Sigmoid colon (tissue), 7 donors: ENCODE results near the gene VEPH1. TPM values are rescaled to one million over a fixed set of nuclear protein-coding genes. Genes with fewer than 3 reads are reported as not detected.

Source experiments
- DNase-seq: peaks from one replicate; pipeline ENCODE4 v3.0.0-alpha.2; 2019
- H3K27ac ChIP-seq, 4 donors: fragments of 200-600 bp; sonication (generic); one replicate each; pipeline ENCODE4 v1.5.1; 2016 to 2019; ENCODE audit warnings: mild to moderate bottlenecking in 1 of 4
- H3K27me3 ChIP-seq, 3 donors: fragments of 200-600 bp; sonication (generic); one replicate each; pipeline ENCODE4 v1.5.1; 2019; ENCODE audit warnings: mild to moderate bottlenecking in 1 of 3
- H3K36me3 ChIP-seq, 4 donors: fragments of 200-600 bp; sonication (generic); one replicate each; pipeline ENCODE4 v1.5.1; 2016 to 2019
- H3K4me1 ChIP-seq, 4 donors: fragments of 200-600 bp; sonication (generic); one replicate each; pipeline ENCODE4 v1.5.1; 2017 to 2019
- H3K4me3 ChIP-seq, 4 donors: fragments of 200-600 bp; sonication (generic); one replicate each; pipeline ENCODE4 v1.5.1; 2017 to 2019; ENCODE audit warnings: mild to moderate bottlenecking in 2 of 4, moderate library complexity in 1 of 4
- H3K9me3 ChIP-seq, 4 donors: fragments of 200-600 bp in 3 of 4; sonication (generic) in 3 of 4; one replicate each; pipeline versions ENCODE4 v1.5.1 to v1.6.1; 2013 to 2019
- EP300 ChIP-seq, 4 donors: sonication (generic); formaldehyde crosslinking; IDR thresholded peaks; one replicate each; pipeline ENCODE4 v1.6.1; 2017; ENCODE audit warnings: antibody characterized with exemption in 4 of 4
- POLR2A ChIP-seq, 2 donors: fragments of 450-650 bp; IDR thresholded peaks; one replicate each; pipeline ENCODE4 v1.6.1; 2016; ENCODE audit warnings: antibody characterized with exemption in 2 of 2, mild to moderate bottlenecking in 2 of 2, moderate library complexity in 2 of 2
- POLR2AphosphoS5 ChIP-seq, 4 donors: sonication (generic); formaldehyde crosslinking; IDR thresholded peaks; one replicate each; pipeline ENCODE4 v1.6.1; 2017; ENCODE audit warnings: antibody characterized with exemption in 4 of 4
- WGBS, 2 donors: extraction: QIAGEN DNeasy Blood & Tissue Kit; methylation state at CpG; one replicate each; pipeline ENCODE4 v1.1.7; 2013; 5-methylcytosine and 5-hydroxymethylcytosine counted together
- intact Hi-C: fragments of 100-400 bp; cut with DNase I; formaldehyde crosslinking; loops from one replicate; pipeline ENCODE4 v1.15.1; 2023
- polyA plus RNA-seq, 3 donors: library from polyadenylated mRNA; stranded (reverse); fragments of 200-250 nt; gene quantifications; one replicate each; pipeline ENCODE4 v1.2.3, GENCODE V29; 2013
- total RNA-seq, 4 donors: library from RNA; depleted of rRNA; stranded (reverse); fragments of >200 nt; gene quantifications; one replicate each; pipeline ENCODE4 v1.1.0, GENCODE V29; 2016
- TF ChIP-seq, protein P1 (sequence below), 4 experiments: fragments of 450-650 bp in 3 of 4; fragments of 200-600 bp in 1 of 4; IDR thresholded peaks; one replicate each; pipeline ENCODE4 v1.5.1; 2016 to 2019; ENCODE audit warnings: antibody characterized with exemption in 4 of 4, mild to moderate bottlenecking in 3 of 4, moderate library complexity in 2 of 4
- donor health status: healthy with polysubstance abuse.
- donor health status: Bipolar disorder and iron deficiency.
- donor health status: healthy.

The VEPH1 gene
- total and polyA plus RNA-seq, 7 donors, result 0.14 to 1.8 (median 0.87) TPM; not detected in 1

GRCh38 chr3:157526036-157526435, 22.8 kb upstream of the VEPH1 start:
- no peaks in the 10 kb centered on the region for H3K36me3 ChIP-seq
- no peaks in the 10 kb centered on the region for H3K9me3 ChIP-seq
- TF ChIP-seq EP300 (IDR thresholded peaks at IDR 0.05) (no peak), POLR2AphosphoS5 (IDR thresholded peaks at IDR 0.05) (no peak), POLR2A (IDR thresholded peaks at IDR 0.05) (no peak)
- TF ChIP-seq, protein P1, sequence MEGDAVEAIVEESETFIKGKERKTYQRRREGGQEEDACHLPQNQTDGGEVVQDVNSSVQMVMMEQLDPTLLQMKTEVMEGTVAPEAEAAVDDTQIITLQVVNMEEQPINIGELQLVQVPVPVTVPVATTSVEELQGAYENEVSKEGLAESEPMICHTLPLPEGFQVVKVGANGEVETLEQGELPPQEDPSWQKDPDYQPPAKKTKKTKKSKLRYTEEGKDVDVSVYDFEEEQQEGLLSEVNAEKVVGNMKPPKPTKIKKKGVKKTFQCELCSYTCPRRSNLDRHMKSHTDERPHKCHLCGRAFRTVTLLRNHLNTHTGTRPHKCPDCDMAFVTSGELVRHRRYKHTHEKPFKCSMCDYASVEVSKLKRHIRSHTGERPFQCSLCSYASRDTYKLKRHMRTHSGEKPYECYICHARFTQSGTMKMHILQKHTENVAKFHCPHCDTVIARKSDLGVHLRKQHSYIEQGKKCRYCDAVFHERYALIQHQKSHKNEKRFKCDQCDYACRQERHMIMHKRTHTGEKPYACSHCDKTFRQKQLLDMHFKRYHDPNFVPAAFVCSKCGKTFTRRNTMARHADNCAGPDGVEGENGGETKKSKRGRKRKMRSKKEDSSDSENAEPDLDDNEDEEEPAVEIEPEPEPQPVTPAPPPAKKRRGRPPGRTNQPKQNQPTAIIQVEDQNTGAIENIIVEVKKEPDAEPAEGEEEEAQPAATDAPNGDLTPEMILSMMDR (IDR thresholded peaks at IDR 0.05), result no peak
- H3K27me3 ChIP-seq, result no peaks in the 10 kb centered on the region
- no peak overlapping the region for H3K27ac ChIP-seq
- no peaks in the 10 kb centered on the region for H3K4me1 ChIP-seq
- intact Hi-C loops, result no loop called here
- no peak for DNase-seq
- 88 to 89% methylated on average over 2 of the region's 2 CpGs for WGBS, 2 donors
- no peak overlapping the region for H3K4me3 ChIP-seq

- Histone ChIP-seq H3K36me3 (no peaks in the 10 kb centered on the region), H3K27ac (no peak overlapping the region), H3K27me3 (no peaks in the 10 kb centered on the region), H3K4me1 (no peaks in the 10 kb centered on the region), H3K4me3 (no peak overlapping the region), H3K9me3 (no peaks in the 10 kb centered on the region)
- intact Hi-C loops, result no loop called here
- DNase-seq, result no peak
- WGBS, 2 donors, result 97 to 98% methylated on average over 1 of the region's 1 CpG
- TF ChIP-seq, protein P1 (IDR thresholded peaks at IDR 0.05), result no peak
- TF ChIP-seq POLR2A (IDR thresholded peaks at IDR 0.05) (no peak), EP300 (IDR thresholded peaks at IDR 0.05) (no peak), POLR2AphosphoS5 (IDR thresholded peaks at IDR 0.05) (no peak)
These were observed 20.6 kb upstream of the VEPH1 start for GRCh38 chr3:157523814-157524213.

DNA sequence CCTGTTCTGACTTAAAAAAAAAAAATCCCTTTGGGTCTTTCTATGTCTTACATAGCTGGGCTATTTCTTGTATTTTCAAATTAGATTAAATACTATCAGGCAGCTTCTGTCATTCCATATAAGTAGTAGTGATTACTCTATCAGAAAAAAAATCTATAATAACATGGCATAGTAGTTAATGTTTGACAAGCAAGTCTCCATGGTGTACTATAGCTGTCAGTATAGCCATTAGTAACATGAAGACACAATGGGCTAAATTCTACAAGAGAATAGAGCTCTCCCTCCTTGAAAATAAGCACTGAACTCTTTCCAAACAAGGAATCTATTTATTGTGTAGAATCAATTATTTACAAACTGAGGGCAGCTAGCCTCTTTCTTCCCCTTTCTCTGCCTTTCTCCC, 19.4 kb upstream of the VEPH1 start:
- no peak overlapping the region for H3K4me3 ChIP-seq
- intact Hi-C loops, result no loop called here
- H3K27me3 ChIP-seq, result no peaks in the 10 kb centered on the region
- no peaks in the 10 kb centered on the region for H3K36me3 ChIP-seq
- no peak for TF ChIP-seq POLR2A (IDR thresholded peaks at IDR 0.05)
- no peak for TF ChIP-seq POLR2AphosphoS5 (IDR thresholded peaks at IDR 0.05)
- TF ChIP-seq, protein P1 (IDR thresholded peaks at IDR 0.05), result no peak
- TF ChIP-seq EP300 (IDR thresholded peaks at IDR 0.05), result no peak
- H3K4me1 ChIP-seq, result no peaks in the 10 kb centered on the region
- no peak for DNase-seq
- H3K9me3 ChIP-seq, result no peaks in the 10 kb centered on the region
- no peak overlapping the region for H3K27ac ChIP-seq

DNA sequence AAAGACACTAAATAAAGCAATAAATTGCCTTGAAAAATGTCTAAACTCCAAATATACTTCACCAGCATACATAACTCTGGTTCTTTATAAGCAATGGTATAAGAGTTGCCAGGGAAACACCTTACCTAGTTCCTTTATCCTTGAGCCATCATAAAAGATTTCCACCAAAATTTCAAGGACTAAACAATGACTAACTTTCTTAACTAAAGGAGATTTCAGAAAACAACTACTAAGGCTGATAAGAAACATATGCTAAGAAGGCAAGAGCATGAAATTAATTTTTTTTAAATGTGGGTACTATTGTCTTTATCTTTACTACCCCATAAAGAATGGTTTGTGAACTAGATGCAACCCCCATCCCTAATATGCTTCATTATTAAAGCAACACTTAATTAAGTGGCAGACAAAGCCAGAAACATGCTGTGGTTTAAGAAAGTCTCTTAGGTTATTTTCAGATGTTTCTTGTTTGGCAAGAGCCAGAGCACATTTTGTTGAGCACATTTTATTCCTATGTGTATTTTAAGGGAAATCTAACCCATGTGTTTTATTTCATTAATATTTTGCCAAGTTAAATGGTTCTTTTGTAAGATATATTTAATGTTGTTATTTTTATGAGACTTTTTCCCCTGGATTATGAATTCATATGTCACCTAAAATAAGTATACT, 17.4 kb upstream of the VEPH1 start:
- Histone ChIP-seq H3K4me1 (no peaks in the 10 kb centered on the region), H3K27ac (peak overlapping the region in 3 of 4 donors; percentile 25 to 44 (median 38)), H3K36me3 (no peaks in the 10 kb centered on the region), H3K9me3 (no peaks in the 10 kb centered on the region), H3K4me3 (no peak overlapping the region), H3K27me3 (no peaks in the 10 kb centered on the region)
- intact Hi-C loops, result no loop called here
- TF ChIP-seq POLR2AphosphoS5 (IDR thresholded peaks at IDR 0.05) (peak in 3 of 4 donors; percentile 13 to 47 (median 31)), EP300 (IDR thresholded peaks at IDR 0.05) (no peak)
- DNase-seq, result no peak

DNA sequence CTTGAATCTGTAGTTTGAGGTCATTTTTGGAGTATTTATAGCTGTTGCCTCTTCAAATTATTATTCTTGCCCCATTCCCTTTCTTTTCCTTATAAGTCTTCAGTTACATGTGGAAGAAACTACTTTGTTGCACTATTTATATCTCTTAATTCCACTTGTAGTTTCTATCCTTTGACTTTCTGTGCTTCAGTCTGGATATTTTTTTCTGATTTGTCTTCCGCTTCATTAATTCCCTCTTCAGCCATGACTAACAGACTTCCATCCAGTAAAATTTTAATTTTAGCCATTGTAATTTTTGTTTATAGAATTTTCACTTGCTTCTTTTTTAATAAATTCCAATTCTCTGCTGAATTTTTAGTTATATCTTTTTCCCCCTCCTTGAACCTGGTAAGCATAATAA, 15.7 kb upstream of the VEPH1 start:
- H3K4me3 ChIP-seq, result no peak overlapping the region
- H3K9me3 ChIP-seq, result no peaks in the 10 kb centered on the region
- intact Hi-C loops, result no loop called here
- H3K36me3 ChIP-seq, result no peaks in the 10 kb centered on the region
- no peak overlapping the region for H3K27ac ChIP-seq
- TF ChIP-seq EP300 (IDR thresholded peaks at IDR 0.05) (no peak), POLR2A (IDR thresholded peaks at IDR 0.05) (no peak), POLR2AphosphoS5 (IDR thresholded peaks at IDR 0.05) (no peak)
- TF ChIP-seq, protein P1 (IDR thresholded peaks at IDR 0.05), result no peak
- no peaks in the 10 kb centered on the region for H3K27me3 ChIP-seq
- DNase-seq, result no peak
- H3K4me1 ChIP-seq, result no peaks in the 10 kb centered on the region
- WGBS, 2 donors, result 97% methylated on average over 1 of the region's 1 CpG
